OCI-LY7 (cell line): ENCODE results near the gene FMN1.

Source experiments
- EZH2phosphoT487 ChIP-seq: fragments of 200-600 bp; sonication (generic); IDR thresholded peaks from 2 replicates; pipeline ENCODE4 v1.6.1; 2018; ENCODE audit warnings: low read depth, borderline replicate concordance, mild to moderate bottlenecking, mixed run types, antibody characterized with exemption, low read length, moderate library complexity, mixed read lengths
- TF ChIP-seq, protein P1 (sequence below): fragments of 200-600 bp; sonication (generic); conservative IDR thresholded peaks from 2 replicates; pipeline ENCODE4 v1.5.1; 2014; ENCODE audit warnings: mild to moderate bottlenecking, antibody characterized with exemption, low read length, moderate library complexity, mixed read lengths

DNA sequence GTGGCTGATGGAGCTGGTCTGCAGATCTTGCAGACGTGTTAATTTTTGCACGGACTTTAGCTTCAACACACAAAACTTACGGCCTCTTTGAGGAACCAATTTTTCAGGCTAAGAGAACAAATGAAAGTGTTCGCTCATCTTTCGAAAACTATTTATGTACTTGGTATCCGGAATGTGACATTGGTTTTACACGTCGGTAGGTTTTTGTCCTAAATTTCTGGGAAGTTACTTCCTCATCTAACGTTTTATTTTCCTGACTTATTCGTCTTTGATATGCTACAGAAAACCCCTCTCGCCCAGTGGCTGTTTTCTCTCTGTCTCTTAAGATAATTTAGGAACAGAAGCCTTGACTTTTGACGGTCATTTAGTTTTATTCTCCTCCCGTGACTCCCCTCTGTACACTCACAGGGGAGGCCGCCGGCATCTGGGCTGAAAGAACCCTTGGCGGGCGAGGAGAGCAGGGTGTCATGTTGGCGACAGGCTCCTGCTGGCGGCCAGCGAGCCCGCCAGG, 477.5 kb downstream of the FMN1 start:
- TF ChIP-seq, protein P1, sequence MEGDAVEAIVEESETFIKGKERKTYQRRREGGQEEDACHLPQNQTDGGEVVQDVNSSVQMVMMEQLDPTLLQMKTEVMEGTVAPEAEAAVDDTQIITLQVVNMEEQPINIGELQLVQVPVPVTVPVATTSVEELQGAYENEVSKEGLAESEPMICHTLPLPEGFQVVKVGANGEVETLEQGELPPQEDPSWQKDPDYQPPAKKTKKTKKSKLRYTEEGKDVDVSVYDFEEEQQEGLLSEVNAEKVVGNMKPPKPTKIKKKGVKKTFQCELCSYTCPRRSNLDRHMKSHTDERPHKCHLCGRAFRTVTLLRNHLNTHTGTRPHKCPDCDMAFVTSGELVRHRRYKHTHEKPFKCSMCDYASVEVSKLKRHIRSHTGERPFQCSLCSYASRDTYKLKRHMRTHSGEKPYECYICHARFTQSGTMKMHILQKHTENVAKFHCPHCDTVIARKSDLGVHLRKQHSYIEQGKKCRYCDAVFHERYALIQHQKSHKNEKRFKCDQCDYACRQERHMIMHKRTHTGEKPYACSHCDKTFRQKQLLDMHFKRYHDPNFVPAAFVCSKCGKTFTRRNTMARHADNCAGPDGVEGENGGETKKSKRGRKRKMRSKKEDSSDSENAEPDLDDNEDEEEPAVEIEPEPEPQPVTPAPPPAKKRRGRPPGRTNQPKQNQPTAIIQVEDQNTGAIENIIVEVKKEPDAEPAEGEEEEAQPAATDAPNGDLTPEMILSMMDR = no peak
- no peak for TF ChIP-seq EZH2phosphoT487
